Skeletal muscle tissue (tissue), 4 donors: ENCODE measurements around the gene NUP37. TPM values are rescaled to one million over a fixed set of nuclear protein-coding genes. Genes with fewer than 3 reads are reported as not detected.

Experiments used
- H3K27ac ChIP-seq: one replicate; pipeline ENCODE4 v1.7.0; 2013; ENCODE audit warnings: mild to moderate bottlenecking, low read depth, low read length, inconsistent platforms
- H3K27me3 ChIP-seq, 3 donors: one replicate each; pipeline ENCODE4 v1.7.0; 2013; ENCODE audit warnings: low read length in 3 of 3; ENCODE audit not compliant: control insufficient read depth in 3 of 3, insufficient read depth in 3 of 3
- H3K36me3 ChIP-seq, 3 donors: one replicate each; pipeline ENCODE4 v1.7.0; 2013; ENCODE audit warnings: low read length in 3 of 3; ENCODE audit not compliant: control insufficient read depth in 3 of 3, insufficient read depth in 3 of 3
- H3K4me1 ChIP-seq, 3 donors: one replicate each; pipeline ENCODE4 v1.7.0; 2013; ENCODE audit warnings: low read length in 3 of 3, mild to moderate bottlenecking in 3 of 3; ENCODE audit not compliant: control insufficient read depth in 3 of 3, insufficient read depth in 3 of 3
- H3K4me3 ChIP-seq, 3 donors: one replicate each; pipeline ENCODE4 v1.7.0; 2013; ENCODE audit warnings: low read length in 3 of 3
- H3K9ac ChIP-seq, 3 donors: one replicate each; pipeline ENCODE4 v1.7.0; 2013; ENCODE audit warnings: low read length in 3 of 3, mild to moderate bottlenecking in 3 of 3, moderate library complexity in 2 of 3, low read depth in 1 of 3
- H3K9me3 ChIP-seq, 3 donors: one replicate each; pipeline ENCODE4 v1.7.0; 2013; ENCODE audit warnings: low read length in 3 of 3; ENCODE audit not compliant: control insufficient read depth in 3 of 3
- total RNA-seq: library from RNA; depleted of rRNA; stranded (reverse); fragments of >200 nt; gene quantifications from one replicate; pipeline ENCODE4 v1.2.3, GENCODE V29; 2014
- donor health status: Osteomylitis.

Gene NUP37
- total RNA-seq, 1 donor from 2014 or later: 16.2 TPM

DNA sequence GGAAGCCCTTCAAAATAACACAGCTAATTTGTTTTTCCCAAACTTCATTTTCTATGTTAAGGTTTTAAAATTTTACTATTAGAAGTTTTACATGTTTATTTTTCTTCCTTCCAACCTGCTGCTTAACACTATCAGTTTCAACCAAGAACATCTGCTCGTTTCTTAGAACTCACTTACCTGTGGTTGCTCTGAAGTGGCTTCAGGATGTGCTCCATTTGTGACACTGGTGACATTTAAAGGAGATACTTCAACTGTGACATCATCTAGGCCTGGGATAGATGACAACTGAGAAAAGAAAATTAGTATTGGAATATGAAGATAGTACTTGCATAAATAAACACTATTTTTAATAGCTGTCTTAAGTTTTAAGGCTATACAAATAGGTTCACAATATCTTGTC, 76.0 kb downstream of the NUP37 start:
- no peak overlapping the region for H3K9ac ChIP-seq
- peaks cover 4 to 42% (median 41%) of the 10 kb centered on the region in 3 donors for H3K36me3 ChIP-seq
- no peak overlapping the region for H3K4me3 ChIP-seq
- no peaks in the 10 kb centered on the region for H3K9me3 ChIP-seq
- H3K27me3 ChIP-seq: no peaks in the 10 kb centered on the region
- no peaks in the 10 kb centered on the region for H3K4me1 ChIP-seq
- no peak overlapping the region for H3K27ac ChIP-seq

DNA sequence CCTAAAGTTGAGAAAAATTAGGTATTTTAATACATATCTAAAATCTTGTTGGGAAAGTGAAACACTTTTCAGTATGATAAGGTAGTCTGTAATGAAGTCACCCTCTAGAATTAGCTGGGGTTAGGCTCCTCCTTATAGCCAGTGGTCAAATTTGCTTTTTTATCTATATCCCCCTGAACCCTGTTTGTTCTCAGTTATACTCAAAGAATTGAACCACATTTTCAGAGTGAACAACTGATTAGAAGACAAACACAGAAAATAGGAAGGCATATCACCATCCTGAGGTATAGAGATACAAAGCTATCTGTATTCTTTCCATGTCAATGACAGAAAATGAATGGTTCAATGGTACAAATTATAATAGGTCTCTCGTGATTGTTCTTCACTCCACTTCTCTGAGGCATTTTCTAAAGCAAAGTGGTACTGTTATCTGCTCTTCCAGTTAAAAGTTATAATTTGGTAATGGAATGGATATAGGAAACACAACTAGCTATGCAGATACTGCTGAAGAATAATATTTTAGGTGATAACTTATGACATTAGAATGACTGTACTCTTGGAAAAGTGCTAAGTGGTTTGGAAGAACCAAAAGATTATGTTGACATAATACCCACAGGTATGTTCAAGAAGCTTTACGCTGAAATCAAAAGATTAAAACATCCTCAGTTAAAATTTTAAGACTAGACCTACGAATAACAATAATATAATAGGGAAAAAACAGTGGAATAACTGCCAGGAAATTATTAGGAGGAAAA, 85.7 kb downstream of the NUP37 start:
- H3K4me3 ChIP-seq: no peak overlapping the region
- peaks cover 0 to 34% (median 15%) of the 10 kb centered on the region in 3 donors for H3K36me3 ChIP-seq
- H3K27me3 ChIP-seq: no peaks in the 10 kb centered on the region
- no peaks in the 10 kb centered on the region for H3K4me1 ChIP-seq
- no peak overlapping the region for H3K27ac ChIP-seq
- H3K9ac ChIP-seq: no peak overlapping the region
- no peaks in the 10 kb centered on the region for H3K9me3 ChIP-seq

DNA sequence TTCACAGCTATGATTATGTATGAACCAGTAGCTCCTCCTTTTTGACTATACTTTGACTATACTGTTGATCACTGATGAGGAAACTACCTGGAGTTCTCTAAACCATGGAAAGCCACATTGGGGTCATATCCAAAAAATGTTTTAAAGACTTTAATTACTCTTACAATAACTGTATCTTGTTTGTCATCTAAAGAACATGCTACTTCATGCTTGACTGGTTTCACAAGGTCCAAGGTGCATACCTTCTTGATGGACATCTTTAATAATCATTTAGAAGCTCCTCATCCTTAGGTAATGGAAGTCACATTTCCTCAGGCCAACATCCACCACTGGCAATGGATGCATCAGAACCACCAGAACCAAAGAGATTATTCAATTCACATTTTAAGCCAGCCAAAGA, 88.1 kb downstream of the NUP37 start:
- H3K9me3 ChIP-seq: no peaks in the 10 kb centered on the region
- no peak overlapping the region for H3K4me3 ChIP-seq
- no peak overlapping the region for H3K27ac ChIP-seq
- H3K9ac ChIP-seq: no peak overlapping the region
- H3K4me1 ChIP-seq: no peaks in the 10 kb centered on the region
- H3K27me3 ChIP-seq: no peaks in the 10 kb centered on the region
- peaks cover 0 to 26% (median 7%) of the 10 kb centered on the region in 3 donors for H3K36me3 ChIP-seq

DNA sequence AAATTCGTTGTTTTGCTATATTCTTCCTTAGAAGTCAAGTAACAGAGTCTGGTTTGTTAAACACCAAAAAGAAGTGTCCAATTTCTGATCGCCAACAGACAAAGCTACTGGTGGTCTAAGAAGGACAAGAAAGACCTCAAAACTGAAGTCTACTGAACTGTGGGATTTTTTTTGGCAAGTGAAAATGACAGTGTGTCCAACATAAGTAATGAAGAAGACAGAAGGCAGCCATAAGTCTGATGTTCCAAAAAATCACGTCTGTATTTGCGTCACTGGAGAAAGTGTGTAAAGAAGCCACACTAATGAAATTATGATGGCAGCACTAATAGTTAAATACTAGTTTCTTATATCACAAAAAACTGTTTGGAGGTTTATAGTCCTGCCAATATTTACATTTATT, 90.8 kb downstream of the NUP37 start:
- Histone ChIP-seq H3K27ac (no peak overlapping the region), H3K4me1 (no peaks in the 10 kb centered on the region), H3K4me3 (no peak overlapping the region), H3K27me3 (no peaks in the 10 kb centered on the region), H3K9ac (no peak overlapping the region), H3K36me3 (peaks cover 0 to 22% (median 0%) of the 10 kb centered on the region in 3 donors), H3K9me3 (no peaks in the 10 kb centered on the region)

DNA sequence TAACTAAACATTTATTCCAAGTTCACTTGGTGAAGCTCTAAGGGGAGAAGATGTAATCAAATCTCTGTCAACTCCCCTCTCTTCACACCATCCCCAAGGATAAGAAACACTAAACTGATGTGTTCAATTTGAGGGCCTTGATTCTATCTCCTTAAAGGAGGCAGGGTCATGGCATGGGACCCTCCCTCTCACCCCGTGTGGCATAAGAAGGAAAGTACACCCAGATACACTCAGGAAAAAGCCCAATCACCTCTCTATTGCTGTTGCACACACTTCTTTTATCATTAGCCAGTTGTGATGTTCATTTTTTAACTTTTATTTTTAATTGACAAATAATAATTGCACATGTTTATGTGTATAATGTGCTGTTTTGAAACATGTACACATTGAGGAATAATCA, 93.2 kb downstream of the NUP37 start:
- Histone ChIP-seq H3K9me3 (no peaks in the 10 kb centered on the region), H3K4me3 (no peak overlapping the region), H3K4me1 (no peaks in the 10 kb centered on the region), H3K9ac (no peak overlapping the region), H3K27ac (no peak overlapping the region), H3K36me3 (peaks cover 0 to 19% (median 4%) of the 10 kb centered on the region in 3 donors), H3K27me3 (no peaks in the 10 kb centered on the region)

DNA sequence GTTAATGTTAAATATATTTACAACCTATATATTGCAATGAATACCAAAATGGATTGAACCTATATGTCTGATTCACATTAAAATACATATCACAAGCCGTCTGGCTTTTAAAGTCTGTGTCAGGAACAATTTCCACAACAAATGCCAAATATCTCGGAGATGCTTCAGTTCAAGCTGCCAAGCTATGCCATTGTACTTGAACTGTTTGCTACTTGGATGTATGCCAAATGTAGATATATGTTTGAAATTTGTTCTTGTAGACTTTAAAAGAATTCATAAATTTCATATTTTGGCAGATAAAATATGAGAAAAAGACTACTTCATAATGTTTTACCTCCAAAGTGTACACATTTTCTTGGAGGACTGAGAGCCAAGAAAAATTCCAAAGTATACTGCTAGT, 95.1 kb downstream of the NUP37 start:
- Histone ChIP-seq H3K9me3 (no peaks in the 10 kb centered on the region), H3K27me3 (no peaks in the 10 kb centered on the region), H3K27ac (no peak overlapping the region), H3K36me3 (peaks cover 0 to 14% (median 4%) of the 10 kb centered on the region in 3 donors), H3K9ac (no peak overlapping the region), H3K4me1 (no peaks in the 10 kb centered on the region), H3K4me3 (no peak overlapping the region)

DNA sequence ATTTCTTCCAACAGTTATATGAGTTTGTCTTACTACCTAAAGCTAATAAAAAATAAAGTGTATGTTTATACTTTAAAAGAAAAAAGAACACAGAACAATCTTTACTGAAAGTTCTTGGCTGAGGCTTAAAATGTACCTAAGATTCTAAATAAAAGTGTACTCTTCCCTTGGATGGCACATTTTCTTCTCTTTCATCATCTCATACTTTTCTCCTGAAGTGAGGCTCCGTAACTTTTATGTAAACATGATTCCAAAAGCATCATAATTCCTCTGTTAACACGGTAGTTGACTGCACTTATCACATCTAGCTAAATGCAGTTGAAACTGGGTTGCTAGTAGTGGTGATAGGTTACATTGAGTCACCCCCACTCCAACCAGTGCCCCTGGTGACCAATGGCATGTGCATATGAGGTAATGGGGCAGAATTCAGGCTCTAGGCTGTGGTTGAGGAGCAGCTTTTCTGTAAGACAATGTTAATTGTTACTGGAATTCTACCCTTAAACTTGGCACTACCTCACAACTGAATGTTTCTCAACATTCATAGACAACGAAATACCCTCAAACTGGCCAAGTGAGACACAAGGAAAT, 96.5 kb downstream of the NUP37 start:
- Histone ChIP-seq H3K27ac (no peak overlapping the region), H3K4me3 (no peak overlapping the region), H3K9ac (no peak overlapping the region), H3K4me1 (no peaks in the 10 kb centered on the region), H3K9me3 (no peaks in the 10 kb centered on the region), H3K27me3 (no peaks in the 10 kb centered on the region), H3K36me3 (peaks cover 0 to 14% (median 4%) of the 10 kb centered on the region in 3 donors)

Other genes with a start within 250 kb of the NUP37 start
- gene DRAM1, start 242.5 kb downstream of the NUP37 start, total RNA-seq: 3.7 TPM
- gene WASHC3, start 58.1 kb downstream of the NUP37 start, total RNA-seq: 40.7 TPM
- gene PARPBP, start 69 bp upstream of the NUP37 start, total RNA-seq: 4.7 TPM
- not detected for gene PMCH, start 77.7 kb upstream of the NUP37 start, total RNA-seq